ENCODE measurements around the gene ADAR.

GRCh38 chr1:154575147-154575927 lies 32.6 kb downstream of the ADAR start:
- no peak for TF ChIP-seq NANOG (IDR thresholded peaks at IDR 0.05; ENCODE audit: insufficient read depth, low read depth, low read length, poor library complexity, severe bottlenecking)
- no peak for TF ChIP-seq CTCF (IDR thresholded peaks at IDR 0.05; ENCODE audit: control extremely low read depth in 1 of 3, insufficient read depth in 1 of 3, low read depth in 1 of 3, low read length in 3 of 3)
- TF ChIP-seq ATF2 (IDR thresholded peaks at IDR 0.05; ENCODE audit: low read length) = no peak
- TF ChIP-seq RAD21 (IDR thresholded peaks at IDR 0.05 in 1 of 2, conservative IDR thresholded peaks at IDR 0.05 in 1 of 2; ENCODE audit: low read depth in 2 of 2, low read length in 2 of 2) = no peak
- TF ChIP-seq EP300 (IDR thresholded peaks at IDR 0.05; ENCODE audit: borderline replicate concordance in 1 of 2, low read depth in 2 of 2, low read length in 2 of 2) = no peak
- no peak for TF ChIP-seq EGR1 (IDR thresholded peaks at IDR 0.05; ENCODE audit: borderline replicate concordance, low read depth, low read length)
- peak; percentile 16; the same call in 1 of the 2 replicates for TF ChIP-seq POLR2AphosphoS5 (IDR thresholded peaks at IDR 0.05; ENCODE audit: low read depth, low read length)
- TF ChIP-seq POLR2A (IDR thresholded peaks at IDR 0.05; ENCODE audit: control extremely low read depth in 1 of 2, low read depth in 2 of 2, low read length in 2 of 2) = no peak
- TF ChIP-seq USF2 (IDR thresholded peaks at IDR 0.05; ENCODE audit: low read length) = no peak
- no peak for TF ChIP-seq GABPA (IDR thresholded peaks at IDR 0.05; ENCODE audit: borderline replicate concordance, insufficient read depth, low read length)
- TF ChIP-seq MAX (IDR thresholded peaks at IDR 0.05) = no peak
